ENCODE data around the gene RNF180.

The RNF180 gene

DNA sequence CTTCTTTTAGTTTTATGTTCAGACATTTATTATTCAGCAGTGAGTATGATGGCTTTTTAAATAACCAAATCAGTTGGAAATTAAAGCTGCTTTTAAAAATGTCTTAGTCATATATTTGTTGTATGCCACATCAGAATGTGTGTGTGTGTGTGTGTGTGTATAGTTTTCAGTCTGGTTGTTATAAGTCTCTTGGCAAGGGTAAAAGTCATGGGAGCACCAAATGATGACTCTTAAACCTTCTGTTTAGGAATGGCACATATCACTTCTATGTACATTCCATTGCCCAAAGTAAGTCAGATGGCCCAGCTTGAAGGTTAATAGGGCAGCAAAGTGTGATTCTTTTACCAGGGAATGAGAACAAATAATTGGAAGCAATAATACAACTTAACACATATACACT lies 135.9 kb downstream of the RNF180 start:
- Histone ChIP-seq H3K9me3 (no peaks in the 10 kb centered on the region), H3K27ac (no peak overlapping the region), H3K4me1 (ENCODE audit: control insufficient read depth in 1 of 2, insufficient read depth in 1 of 2, low read depth in 1 of 2, low read length in 1 of 2) (no peaks in the 10 kb centered on the region), H3K36me3 (no peaks in the 10 kb centered on the region), H3K27me3 (no peaks in the 10 kb centered on the region), H3K4me3 (ENCODE audit: low read depth in 1 of 2, low read length in 1 of 2) (no peak overlapping the region)
- TF ChIP-seq, protein P1, sequence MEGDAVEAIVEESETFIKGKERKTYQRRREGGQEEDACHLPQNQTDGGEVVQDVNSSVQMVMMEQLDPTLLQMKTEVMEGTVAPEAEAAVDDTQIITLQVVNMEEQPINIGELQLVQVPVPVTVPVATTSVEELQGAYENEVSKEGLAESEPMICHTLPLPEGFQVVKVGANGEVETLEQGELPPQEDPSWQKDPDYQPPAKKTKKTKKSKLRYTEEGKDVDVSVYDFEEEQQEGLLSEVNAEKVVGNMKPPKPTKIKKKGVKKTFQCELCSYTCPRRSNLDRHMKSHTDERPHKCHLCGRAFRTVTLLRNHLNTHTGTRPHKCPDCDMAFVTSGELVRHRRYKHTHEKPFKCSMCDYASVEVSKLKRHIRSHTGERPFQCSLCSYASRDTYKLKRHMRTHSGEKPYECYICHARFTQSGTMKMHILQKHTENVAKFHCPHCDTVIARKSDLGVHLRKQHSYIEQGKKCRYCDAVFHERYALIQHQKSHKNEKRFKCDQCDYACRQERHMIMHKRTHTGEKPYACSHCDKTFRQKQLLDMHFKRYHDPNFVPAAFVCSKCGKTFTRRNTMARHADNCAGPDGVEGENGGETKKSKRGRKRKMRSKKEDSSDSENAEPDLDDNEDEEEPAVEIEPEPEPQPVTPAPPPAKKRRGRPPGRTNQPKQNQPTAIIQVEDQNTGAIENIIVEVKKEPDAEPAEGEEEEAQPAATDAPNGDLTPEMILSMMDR (IDR thresholded peaks at IDR 0.05): no peak

DNA sequence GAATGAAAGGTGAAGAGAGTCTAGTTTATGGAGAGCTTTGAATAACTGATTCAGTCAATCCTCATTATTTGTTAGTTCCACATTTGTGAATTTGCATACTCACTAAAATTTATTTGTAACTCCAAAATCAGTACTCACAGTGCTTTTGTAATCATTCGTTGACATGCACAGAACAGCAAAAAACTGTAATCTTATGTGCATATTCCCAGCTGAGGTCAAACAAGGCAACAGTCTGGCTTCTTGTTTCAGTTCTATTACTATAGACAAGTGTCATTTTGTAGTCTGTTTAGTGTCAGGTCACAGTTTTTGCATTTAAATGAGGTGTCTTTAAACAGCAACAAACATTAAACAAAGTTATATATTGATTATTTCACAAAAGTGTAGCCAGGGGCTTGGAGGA lies 142.5 kb downstream of the RNF180 start:
- Histone ChIP-seq H3K4me3 (ENCODE audit: low read depth in 1 of 2, low read length in 1 of 2) (no peak overlapping the region), H3K27ac (no peak overlapping the region), H3K9me3 (no peaks in the 10 kb centered on the region), H3K36me3 (no peaks in the 10 kb centered on the region), H3K27me3 (no peaks in the 10 kb centered on the region), H3K4me1 (ENCODE audit: control insufficient read depth in 1 of 2, insufficient read depth in 1 of 2, low read depth in 1 of 2, low read length in 1 of 2) (no peaks in the 10 kb centered on the region)
- TF ChIP-seq, protein P1 (IDR thresholded peaks at IDR 0.05): no peak

DNA sequence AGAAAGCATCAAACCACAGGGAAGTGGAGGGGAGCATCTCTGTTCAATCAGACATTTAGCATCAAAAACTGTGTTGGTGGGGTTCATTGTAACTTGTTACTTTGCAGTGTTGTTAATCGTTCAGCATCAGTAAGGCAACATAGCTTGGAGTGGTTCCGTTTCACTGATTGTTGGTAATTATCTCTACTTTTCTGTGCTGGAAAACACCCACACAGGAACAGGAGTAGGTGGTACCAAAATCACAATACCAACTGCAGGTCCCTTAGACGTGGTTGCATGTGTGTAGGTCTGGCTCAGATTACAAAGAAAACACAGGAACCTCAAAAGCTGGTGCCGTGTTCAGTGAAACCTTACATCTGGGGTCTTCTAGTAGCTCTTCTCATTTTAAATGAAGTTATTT lies 146.8 kb downstream of the RNF180 start:
- Histone ChIP-seq H3K9me3 (no peaks in the 10 kb centered on the region), H3K27ac (no peak overlapping the region), H3K4me3 (ENCODE audit: low read depth in 1 of 2, low read length in 1 of 2) (no peak overlapping the region), H3K4me1 (ENCODE audit: control insufficient read depth in 1 of 2, insufficient read depth in 1 of 2, low read depth in 1 of 2, low read length in 1 of 2) (no peaks in the 10 kb centered on the region), H3K36me3 (no peaks in the 10 kb centered on the region), H3K27me3 (no peaks in the 10 kb centered on the region)
- TF ChIP-seq, protein P1 (IDR thresholded peaks at IDR 0.05): no peak

DNA sequence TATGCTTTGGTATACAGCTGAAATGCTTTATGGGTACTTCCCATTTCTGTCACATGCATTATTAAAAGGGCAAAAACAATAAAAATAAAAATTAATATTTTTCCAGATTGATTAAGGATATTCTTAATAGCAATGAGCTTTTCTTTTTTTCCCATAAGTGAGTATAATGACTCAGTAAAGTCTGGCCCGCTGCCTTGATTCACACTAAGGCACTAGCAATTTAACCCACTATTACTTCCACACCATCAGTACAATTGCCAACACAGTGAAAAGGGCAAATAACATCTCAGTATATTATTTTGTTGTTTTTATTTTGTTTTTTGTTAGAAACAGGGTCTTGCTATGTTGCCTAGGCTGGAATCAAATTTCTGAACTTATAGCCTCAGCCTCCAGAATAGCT lies 150.1 kb downstream of the RNF180 start:
- H3K9me3 ChIP-seq: no peaks in the 10 kb centered on the region
- H3K27me3 ChIP-seq: no peaks in the 10 kb centered on the region
- no peaks in the 10 kb centered on the region for H3K36me3 ChIP-seq
- no peak overlapping the region for H3K27ac ChIP-seq
- H3K4me1 ChIP-seq (ENCODE audit: control insufficient read depth in 1 of 2, insufficient read depth in 1 of 2, low read depth in 1 of 2, low read length in 1 of 2): no peaks in the 10 kb centered on the region
- TF ChIP-seq, protein P1 (IDR thresholded peaks at IDR 0.05): no peak
- H3K4me3 ChIP-seq (ENCODE audit: low read depth in 1 of 2, low read length in 1 of 2): no peak overlapping the region

GRCh38 chr5:64318175-64318574 lies 152.5 kb downstream of the RNF180 start:
- Histone ChIP-seq H3K4me1 (ENCODE audit: control insufficient read depth in 1 of 2, insufficient read depth in 1 of 2, low read depth in 1 of 2, low read length in 1 of 2) (no peaks in the 10 kb centered on the region), H3K27ac (no peak overlapping the region), H3K4me3 (ENCODE audit: low read depth in 1 of 2, low read length in 1 of 2) (no peak overlapping the region), H3K9me3 (no peaks in the 10 kb centered on the region), H3K36me3 (no peaks in the 10 kb centered on the region), H3K27me3 (no peaks in the 10 kb centered on the region)
- TF ChIP-seq, protein P1 (IDR thresholded peaks at IDR 0.05): no peak

DNA sequence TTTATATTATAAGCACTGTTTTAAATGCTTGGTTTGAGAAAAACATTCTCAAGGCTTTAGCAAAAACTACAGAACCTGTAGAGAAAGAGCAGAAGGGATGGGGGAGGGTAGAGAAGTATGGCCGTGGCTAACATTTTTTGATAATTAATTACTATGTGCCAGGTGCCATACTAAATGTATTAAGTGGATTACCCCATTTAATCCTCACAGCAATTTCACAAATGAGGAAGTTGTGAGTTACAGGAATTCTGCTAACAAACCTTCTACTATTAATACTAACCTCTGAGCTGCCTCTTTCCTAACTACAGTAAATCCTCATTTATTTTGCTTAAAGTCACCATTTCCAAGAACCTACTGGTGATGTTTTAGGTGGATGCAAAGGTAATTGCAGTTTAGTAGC lies 157.9 kb downstream of the RNF180 start:
- H3K4me3 ChIP-seq (ENCODE audit: low read depth in 1 of 2, low read length in 1 of 2): no peak overlapping the region
- no peaks in the 10 kb centered on the region for H3K4me1 ChIP-seq (ENCODE audit: control insufficient read depth in 1 of 2, insufficient read depth in 1 of 2, low read depth in 1 of 2, low read length in 1 of 2)
- TF ChIP-seq, protein P1 (IDR thresholded peaks at IDR 0.05): no peak
- H3K9me3 ChIP-seq: no peaks in the 10 kb centered on the region
- no peaks in the 10 kb centered on the region for H3K27me3 ChIP-seq
- H3K36me3 ChIP-seq: no peaks in the 10 kb centered on the region
- H3K27ac ChIP-seq: no peak overlapping the region

All from neutrophil (primary cell).